GM04503 (cell line): ENCODE measurements around the gene NELL1.
"Not testable (repeated sequence)": the region's sequence is repeated elsewhere in the genome, so short reads cannot be mapped to it uniquely, and the experiment has no call there.

Source experiments
- DNase-seq: peaks from one replicate; pipeline ENCODE4 v3.0.0-alpha.2; 2012; ENCODE audit warnings: low read depth

NELL1 gene

GRCh38 chr11:21225860-21226259, 556.5 kb downstream of the NELL1 start:
- DNase-seq = no peak

- no peak for DNase-seq
Measured at GRCh38 chr11:21229224-21229623, 559.8 kb downstream of the NELL1 start.

GRCh38 chr11:21250196-21250595, 580.8 kb downstream of the NELL1 start:
- no peak for DNase-seq

GRCh38 chr11:21254055-21254454, 584.7 kb downstream of the NELL1 start:
- no peak for DNase-seq

GRCh38 chr11:21254790-21255189, 585.4 kb downstream of the NELL1 start:
- DNase-seq = no peak

- no peak for DNase-seq
Measured at GRCh38 chr11:21257461-21257860, 588.1 kb downstream of the NELL1 start.

GRCh38 chr11:21258414-21258813, 589.0 kb downstream of the NELL1 start:
- DNase-seq = no peak

- no peak for DNase-seq
Measured at GRCh38 chr11:21260101-21260500, 590.7 kb downstream of the NELL1 start.

GRCh38 chr11:21262992-21263391, 593.6 kb downstream of the NELL1 start:
- no peak for DNase-seq

- DNase-seq = no peak
Measured at GRCh38 chr11:21264125-21264524, 594.7 kb downstream of the NELL1 start.

- no peak for DNase-seq
Measured at GRCh38 chr11:21268036-21268435, 598.6 kb downstream of the NELL1 start.

- not testable (repeated sequence) for DNase-seq
Measured at GRCh38 chr11:21272139-21272538, 602.8 kb downstream of the NELL1 start.

- no peak for DNase-seq
Measured at GRCh38 chr11:21278840-21279239, 609.5 kb downstream of the NELL1 start.

- DNase-seq = no peak
Measured at GRCh38 chr11:21285104-21285503, 615.7 kb downstream of the NELL1 start.

GRCh38 chr11:21289686-21290085, 620.3 kb downstream of the NELL1 start:
- no peak for DNase-seq

GRCh38 chr11:21295508-21295907, 626.1 kb downstream of the NELL1 start:
- DNase-seq = no peak

GRCh38 chr11:21301981-21302380, 632.6 kb downstream of the NELL1 start:
- no peak for DNase-seq

GRCh38 chr11:21306739-21307358, 637.5 kb downstream of the NELL1 start:
- no peak for DNase-seq

- no peak for DNase-seq
Measured at GRCh38 chr11:21307874-21308273, 638.5 kb downstream of the NELL1 start.

GRCh38 chr11:21316591-21316990, 647.2 kb downstream of the NELL1 start:
- DNase-seq = no peak

- DNase-seq = no peak
Measured at GRCh38 chr11:21321072-21321471, 651.7 kb downstream of the NELL1 start.

- DNase-seq = no peak
Measured at GRCh38 chr11:21321530-21321929, 652.1 kb downstream of the NELL1 start.

GRCh38 chr11:21323617-21324016, 654.2 kb downstream of the NELL1 start:
- no peak for DNase-seq

- DNase-seq = no peak
Measured at GRCh38 chr11:21343204-21343603, 673.8 kb downstream of the NELL1 start.

- DNase-seq = no peak
Measured at GRCh38 chr11:21346361-21346760, 677.0 kb downstream of the NELL1 start.
